Dedifferentiated amniotic fluid mesenchymal stem cell (primary cell): Measurements from ENCODE around the gene FCGBP.
"Not testable (repeated sequence)": the region's sequence is repeated elsewhere in the genome, so short reads cannot be mapped to it uniquely, and the experiment has no call there.

ENCODE experiments used
- DNase-seq: peaks from one replicate; pipeline ENCODE4 v3.0.0-alpha.2; 2016; ENCODE audit errors: extremely low spot score

Gene FCGBP

DNA sequence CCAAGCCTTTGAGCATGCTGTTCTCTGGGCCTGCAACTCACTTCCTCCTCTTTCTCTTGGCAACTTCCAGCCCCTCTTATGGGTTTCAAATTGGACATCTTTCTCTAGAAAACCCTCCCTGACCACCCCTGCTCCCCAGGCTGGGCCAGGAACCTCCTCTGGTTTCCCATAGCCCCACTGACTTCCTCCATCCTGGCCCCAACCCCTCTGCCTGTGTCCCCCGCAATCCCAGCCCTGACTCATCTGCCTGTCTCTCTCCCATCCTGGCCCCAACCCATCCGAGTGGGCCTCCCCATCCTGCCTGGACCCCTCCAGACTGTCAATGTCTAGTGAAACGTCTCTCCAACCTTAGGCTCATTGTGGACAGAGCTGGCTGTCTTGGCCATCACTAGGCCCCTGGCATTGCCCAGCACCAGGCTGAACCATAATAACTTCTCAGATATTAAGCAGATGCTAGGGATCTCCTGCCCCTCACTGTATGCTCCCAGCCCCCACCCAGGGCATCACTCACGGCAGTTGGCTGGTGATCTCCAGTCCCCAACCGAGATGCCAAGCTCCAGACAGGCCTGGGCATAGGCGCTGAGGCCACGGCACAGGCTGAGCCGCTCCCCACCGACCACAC is 16.8 kb downstream of the FCGBP start:
- no peak for DNase-seq

DNA sequence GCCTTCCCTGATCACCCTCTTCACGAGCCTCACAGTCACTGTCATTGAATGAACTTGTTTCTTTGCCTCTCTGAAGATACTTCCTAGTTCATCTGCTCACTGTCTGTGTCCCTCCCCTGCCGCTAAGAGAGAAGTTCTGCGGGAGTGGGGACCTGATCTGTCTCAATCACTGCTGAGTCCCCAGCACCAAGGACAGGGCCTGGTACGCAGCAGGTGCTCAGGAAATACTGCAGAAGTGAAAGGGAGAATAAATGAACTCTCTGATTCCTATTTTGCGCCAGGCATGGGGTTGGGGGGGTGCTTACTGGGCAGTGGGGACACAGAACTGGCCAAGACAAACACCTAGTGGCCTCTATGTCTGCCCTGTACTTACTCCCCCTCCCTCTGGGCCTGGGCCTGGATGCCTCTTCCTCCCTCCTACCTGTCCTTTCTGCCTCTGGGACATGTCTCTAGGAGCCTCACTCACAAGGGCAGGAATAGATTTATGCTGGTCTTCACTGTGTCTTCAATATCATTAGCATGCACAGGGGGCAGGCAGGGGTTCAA is 17.5 kb downstream of the FCGBP start:
- no peak for DNase-seq

GRCh38 chr19:39916236-39916635 is 18.2 kb downstream of the FCGBP start:
- DNase-seq, result no peak

GRCh38 chr19:39915848-39916215 is 18.6 kb downstream of the FCGBP start:
- no peak for DNase-seq

DNA sequence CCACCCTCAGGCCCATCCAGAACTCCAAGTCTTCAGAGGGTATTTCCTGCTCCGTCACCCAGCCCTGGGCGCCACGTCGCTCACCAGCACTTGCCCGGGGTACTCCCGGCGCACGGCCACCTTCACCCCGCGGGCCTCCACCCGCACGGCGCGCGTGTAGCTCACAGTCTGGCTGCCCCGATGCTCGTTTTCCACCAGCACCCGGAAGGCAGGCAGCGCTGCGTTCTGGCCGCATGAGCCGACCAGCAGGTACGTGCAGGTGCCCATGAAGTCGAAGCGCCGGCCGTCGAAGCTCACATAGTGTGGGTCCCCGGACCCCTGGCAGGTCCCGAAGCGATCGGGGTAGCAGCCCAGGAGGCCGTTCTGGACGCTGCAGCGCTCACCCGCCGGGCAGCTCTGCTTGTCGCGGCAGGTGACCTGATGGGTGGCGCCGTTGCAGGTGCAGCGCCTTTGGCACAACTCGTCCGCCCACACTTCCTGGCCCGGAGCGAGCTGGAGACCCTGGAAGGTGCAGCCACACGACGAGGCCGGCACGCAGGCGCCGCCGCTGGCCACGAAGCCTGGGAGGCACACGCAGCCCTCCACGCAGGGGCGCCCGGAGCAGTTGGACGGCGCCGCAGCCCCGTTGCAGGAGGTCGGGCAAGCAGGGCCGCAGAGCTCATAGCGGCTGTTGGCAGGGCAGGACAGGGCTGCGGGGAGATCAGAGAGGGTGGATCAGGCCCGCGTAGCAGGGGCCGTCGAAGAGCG is 19.2 kb downstream of the FCGBP start:
- no peak for DNase-seq

- no peak for DNase-seq
Observed at GRCh38 chr19:39913682-39914333, 20.6 kb downstream of the FCGBP start.

DNA sequence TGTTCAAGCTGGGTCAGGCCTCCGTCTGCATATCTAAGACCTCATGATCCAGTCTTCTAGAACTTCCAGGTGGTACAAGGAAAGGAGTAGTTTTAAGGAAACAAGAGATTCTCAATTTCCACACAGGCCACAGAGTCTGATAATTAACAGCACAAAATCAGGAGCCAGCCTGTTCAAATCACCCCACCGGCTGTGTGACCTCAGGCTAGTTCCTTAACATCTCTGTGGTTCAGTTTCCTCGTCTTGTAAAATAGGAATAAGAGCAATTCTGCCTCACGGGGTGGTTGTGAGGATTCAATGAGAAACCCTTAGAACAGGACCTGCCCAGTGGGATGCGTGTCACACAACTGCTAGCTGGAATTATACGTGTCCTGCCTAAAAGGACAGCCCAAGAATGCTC is 25.6 kb downstream of the FCGBP start:
- no peak for DNase-seq

- DNase-seq, result no peak
Observed at GRCh38 chr19:39906820-39907611, 27.4 kb downstream of the FCGBP start.

DNA sequence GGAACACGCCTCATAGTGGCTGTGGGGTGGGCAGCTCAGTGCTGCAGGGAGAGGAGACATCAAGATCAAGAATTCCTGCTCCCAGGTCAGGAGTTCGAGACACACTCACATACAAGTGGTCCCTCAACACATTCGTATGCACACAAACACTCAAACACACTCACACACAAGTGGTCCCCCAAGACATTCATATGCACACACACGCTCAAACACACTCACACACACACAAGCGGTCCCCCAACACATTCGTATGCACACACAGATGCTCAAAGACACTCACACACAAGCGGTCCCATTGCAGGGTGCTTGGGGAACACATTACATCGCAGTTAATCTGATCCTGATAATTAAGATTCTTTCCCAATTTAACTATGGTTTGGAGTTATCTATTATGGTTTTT is 28.2 kb downstream of the FCGBP start:
- DNase-seq, result no peak

GRCh38 chr19:39903486-39904091 is 30.8 kb downstream of the FCGBP start:
- not testable (repeated sequence) for DNase-seq

GRCh38 chr19:39902326-39902725 is 32.1 kb downstream of the FCGBP start:
- DNase-seq, result not testable (repeated sequence)

DNA sequence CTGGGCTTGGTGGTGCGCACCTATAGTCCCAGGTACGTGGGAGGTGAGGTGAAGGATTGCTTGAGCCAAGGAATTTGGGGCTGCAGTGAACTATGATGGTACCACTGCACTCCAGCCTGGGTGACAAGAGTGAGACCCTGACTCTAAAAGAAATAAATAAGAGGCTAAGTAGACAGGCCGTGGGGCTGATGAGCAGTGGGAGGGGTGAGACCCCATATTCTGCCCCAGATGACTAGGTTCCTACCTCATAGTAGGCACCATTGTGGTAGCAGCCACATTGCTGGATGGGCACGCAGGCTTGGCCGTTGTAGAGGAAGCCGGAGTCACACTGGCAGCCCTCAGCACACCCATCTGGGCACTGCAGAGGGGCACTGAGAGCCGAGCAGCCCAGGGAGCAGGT is 32.8 kb downstream of the FCGBP start:
- DNase-seq, result not testable (repeated sequence)

DNA sequence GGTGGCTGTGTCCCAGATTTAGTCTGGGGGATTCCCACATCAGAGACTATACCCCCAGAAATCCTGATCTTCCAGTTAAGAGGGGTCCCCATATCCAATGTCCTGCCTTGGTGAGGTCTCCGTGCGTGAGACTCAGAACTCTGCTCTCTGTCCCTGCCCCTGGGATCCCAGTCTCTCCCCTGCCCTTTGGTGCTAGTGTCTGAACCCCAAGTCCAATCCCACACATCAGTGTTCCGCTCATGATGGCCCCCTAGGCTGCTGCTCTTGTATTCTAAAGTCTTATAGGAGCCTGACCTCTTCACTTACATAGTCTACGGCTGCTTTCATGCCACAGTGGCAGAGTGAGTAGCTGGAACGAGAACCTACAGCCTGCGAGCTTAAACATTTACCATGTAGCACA is 35.6 kb downstream of the FCGBP start:
- DNase-seq, result not testable (repeated sequence)

DNA sequence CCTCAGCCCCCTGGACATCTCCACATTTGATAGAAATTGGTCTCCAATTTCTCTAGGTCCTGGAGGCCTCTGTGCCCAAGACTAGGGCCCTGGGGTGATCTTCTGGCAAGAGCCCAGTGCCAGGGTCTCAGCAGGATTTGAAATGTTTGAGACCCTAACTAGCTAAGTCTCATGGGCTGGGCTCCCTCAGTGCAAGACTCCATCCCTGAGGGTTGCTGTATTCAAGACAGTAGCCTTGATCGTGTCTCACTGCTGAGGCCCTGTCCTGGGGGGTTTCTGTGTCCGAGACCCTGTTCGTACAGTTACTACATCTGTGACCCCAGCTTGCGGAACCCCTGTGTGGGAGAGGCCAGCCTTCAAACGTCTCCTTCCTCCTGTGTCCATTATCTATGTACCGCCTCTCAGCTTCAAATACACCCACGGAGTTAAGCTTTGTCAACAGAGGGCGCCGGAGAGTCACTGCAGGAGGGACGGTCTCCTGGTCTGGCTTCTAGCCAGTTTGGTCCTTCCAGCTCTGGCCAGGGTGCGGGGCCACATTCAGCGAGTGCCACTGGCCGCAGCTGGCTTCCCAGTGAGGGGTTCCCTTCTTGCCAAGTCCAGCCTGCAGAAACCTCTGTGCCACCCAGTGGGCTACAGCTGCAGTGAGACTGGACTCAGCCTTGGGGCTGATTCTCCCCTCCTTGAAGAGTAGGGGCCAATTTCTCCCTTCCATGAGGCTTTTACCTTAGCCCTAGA is 36.8 kb downstream of the FCGBP start:
- DNase-seq, result not testable (repeated sequence)

DNA sequence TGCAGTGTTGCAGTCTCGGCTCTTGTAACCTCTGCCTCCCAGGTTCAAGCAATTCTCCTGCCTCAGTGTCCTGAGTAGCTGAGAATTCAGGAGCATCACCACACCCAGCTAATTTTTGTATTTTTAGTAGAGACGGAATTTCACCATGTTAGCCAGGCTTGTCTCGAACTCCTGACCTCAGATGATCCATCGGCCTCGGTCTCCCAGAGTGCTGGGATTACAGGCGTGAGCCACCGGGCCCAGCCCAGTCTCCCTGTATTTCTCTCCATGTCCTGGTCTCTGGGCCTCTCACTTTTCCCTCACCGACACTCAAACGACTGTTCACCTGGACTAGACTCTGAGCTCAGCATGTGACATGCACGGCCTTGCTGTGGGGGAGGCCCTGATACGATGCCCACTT is 39.3 kb downstream of the FCGBP start:
- DNase-seq, result not testable (repeated sequence)

GRCh38 chr19:39894236-39894606 is 40.2 kb downstream of the FCGBP start:
- not testable (repeated sequence) for DNase-seq

DNA sequence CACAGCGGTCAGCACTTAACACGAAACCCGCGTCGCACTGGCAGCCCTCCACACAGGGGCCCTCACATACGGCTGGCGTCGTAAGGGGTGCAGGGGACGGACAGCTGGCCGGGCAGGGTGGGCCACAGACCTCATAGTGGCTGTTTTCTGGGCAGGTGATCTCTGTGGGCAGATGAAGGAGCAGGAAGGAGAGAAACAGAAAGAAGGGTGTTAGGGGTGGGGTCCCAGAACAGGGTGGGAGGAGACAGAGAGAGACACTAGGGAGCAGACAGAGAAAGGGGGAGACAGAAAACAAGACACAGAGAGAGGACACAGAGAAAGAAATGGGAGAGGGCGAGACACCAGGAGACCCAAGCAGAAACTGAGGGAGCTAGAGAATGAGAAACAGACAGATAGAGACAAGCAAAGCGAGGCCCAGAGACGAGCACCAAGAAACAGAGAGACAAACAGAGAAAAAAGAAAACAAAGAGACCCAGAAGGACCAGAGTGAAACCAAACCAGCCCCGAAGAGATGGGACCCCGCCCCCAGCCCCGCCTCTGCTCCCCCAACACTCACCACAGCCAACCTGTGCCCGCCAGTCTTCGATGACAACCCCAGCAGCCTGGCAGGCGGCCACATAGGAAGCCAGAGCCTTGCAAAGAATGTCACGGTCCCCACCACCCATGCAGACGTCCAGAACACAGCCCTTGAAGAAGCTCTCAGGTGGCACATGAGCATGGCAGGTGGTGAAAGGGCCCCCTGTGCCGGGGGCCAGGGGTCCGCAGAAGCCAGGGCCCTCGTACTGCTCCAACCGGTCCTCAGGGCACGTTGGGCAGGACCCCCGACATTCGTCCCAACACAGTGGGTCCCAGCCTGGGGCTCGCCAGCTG is 40.8 kb downstream of the FCGBP start:
- not testable (repeated sequence) for DNase-seq

DNA sequence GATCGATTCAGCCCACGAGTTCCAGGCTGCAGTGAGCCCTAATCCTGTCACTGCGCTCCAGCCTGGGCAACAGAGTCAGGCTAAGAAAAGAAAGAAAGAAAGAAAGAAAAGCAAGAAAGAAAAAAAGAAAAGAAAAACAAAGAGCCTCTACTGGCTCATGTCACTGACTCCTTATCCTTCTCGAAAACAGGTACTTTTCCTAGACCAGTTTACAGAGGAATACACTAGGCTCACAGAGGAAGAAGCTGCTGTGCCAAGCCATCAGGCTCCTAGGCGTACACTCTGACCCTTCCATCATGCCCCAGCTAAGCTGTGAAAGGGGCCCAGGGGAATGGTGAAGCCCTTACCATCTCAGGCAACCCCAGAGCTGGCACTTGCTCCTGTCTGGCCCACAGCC is 41.9 kb downstream of the FCGBP start:
- not testable (repeated sequence) for DNase-seq

GRCh38 chr19:39891660-39892505 is 42.6 kb downstream of the FCGBP start:
- not testable (repeated sequence) for DNase-seq
